Epithelial cell of proximal tubule (primary cell): ENCODE data around the gene PASK. TPM values are rescaled to one million over a fixed set of nuclear protein-coding genes. Genes with fewer than 3 reads are reported as not detected.

ENCODE experiments used
- DNase-seq: peaks from one replicate; pipeline ENCODE4 v3.0.0-alpha.2; 2011; ENCODE audit warnings: low read depth
- H3K4me3 ChIP-seq: 2 replicates; pipeline ENCODE4 v1.5.1; 2011; ENCODE audit warnings: low read depth, mild to moderate bottlenecking, low read length
- total RNA-seq: library from RNA; depleted of rRNA; stranded (reverse); fragments of >200 nt; gene quantifications from 2 replicates; pipeline ENCODE4 v1.2.3, GENCODE V29; 2015
- TF ChIP-seq, protein P1 (sequence below): conservative IDR thresholded peaks from 2 replicates; pipeline ENCODE4 v1.5.1; 2012; ENCODE audit warnings: low read depth, mild to moderate bottlenecking, low read length

PASK gene
- total RNA-seq, 1 donor from 2014 or later = 10.0 TPM

DNA sequence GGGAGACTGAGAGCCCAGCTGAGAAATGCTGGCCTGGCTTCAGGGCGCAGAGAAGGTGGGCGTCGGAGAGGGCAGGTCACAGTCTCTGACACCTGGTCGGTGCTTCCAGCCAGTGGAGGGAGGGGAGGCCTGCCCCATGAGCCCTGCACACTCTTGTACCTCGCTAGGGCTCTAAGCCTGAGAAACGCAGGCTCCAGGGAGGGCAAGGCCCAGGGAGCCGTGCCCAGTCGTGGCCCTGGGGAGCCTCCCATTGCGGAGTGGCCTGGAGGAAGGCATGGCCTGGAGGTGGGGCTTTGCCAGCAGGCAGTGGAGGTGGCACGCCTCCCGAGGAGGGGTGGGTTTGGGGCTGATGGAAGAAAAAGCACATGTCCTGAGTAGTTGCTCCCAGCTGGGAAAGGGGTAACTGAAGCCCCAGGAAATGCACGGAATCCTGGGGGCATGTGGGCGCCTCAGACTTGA, 86.2 kb downstream of the PASK start:
- no peak overlapping the region for H3K4me3 ChIP-seq
- TF ChIP-seq, protein P1, sequence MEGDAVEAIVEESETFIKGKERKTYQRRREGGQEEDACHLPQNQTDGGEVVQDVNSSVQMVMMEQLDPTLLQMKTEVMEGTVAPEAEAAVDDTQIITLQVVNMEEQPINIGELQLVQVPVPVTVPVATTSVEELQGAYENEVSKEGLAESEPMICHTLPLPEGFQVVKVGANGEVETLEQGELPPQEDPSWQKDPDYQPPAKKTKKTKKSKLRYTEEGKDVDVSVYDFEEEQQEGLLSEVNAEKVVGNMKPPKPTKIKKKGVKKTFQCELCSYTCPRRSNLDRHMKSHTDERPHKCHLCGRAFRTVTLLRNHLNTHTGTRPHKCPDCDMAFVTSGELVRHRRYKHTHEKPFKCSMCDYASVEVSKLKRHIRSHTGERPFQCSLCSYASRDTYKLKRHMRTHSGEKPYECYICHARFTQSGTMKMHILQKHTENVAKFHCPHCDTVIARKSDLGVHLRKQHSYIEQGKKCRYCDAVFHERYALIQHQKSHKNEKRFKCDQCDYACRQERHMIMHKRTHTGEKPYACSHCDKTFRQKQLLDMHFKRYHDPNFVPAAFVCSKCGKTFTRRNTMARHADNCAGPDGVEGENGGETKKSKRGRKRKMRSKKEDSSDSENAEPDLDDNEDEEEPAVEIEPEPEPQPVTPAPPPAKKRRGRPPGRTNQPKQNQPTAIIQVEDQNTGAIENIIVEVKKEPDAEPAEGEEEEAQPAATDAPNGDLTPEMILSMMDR = no peak

DNA sequence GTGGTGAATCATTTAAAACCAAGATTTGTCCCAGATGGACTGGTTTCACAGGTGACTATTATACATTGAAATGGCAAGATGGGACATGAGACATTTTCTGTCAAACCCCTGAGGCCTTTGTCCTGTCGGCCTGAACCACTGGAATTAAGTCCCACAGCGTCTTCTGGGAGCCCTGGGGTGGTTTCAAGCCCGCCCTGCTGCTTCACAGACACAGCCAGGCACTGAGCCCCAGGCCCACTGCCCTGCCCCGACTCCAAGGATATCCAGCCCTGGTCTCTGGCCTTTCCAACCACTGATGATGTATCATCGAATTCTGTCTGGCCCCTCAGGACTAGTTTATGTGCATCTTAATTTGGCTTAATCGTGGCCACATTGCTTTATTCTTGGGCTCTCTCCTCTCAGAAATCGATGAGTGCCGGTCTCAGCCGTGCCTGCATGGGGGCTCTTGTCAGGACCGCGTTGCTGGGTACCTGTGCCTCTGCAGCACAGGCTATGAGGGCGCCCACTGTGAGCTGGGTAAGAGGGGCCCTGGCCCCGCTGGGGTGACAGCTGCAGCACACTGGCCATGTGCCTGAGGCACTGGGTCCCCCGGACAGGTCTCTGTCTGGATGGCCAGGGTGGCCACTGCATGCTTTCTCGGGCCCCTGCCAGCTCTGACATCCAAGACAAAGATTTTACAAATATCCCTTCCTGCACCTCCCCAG, 86.7 kb downstream of the PASK start:
- DNase-seq = no peak
- TF ChIP-seq, protein P1 = no peak
- H3K4me3 ChIP-seq = no peak overlapping the region

More for the DNA sequence above, 86.2 kb downstream of the PASK start:
- no peak for DNase-seq

DNA sequence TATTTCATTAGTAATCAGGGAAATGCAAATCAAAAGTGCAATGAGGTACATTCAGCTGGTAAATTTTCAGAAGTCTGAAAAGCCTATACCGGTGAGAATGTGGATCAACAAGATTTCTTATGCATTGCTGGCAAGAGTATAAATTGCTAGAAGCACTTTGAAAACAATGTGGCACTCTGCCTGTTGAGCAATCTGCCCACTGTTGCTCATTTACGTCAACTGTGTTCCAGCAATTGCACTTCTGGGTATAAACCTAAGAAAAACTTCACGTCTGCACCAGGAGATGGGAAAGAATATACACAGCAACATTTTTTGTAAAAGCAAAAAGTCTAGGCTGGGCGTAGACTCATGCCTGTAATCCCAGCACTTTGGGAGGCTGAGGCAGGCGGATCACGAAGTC, 88.0 kb downstream of the PASK start:
- TF ChIP-seq, protein P1 = no peak
- H3K4me3 ChIP-seq = no peak overlapping the region
- DNase-seq = no peak

Other genes starting within 250 kb of the PASK start
- gene CROCC2, start 243.1 kb downstream of the PASK start, total RNA-seq = not detected in 2 replicates
- gene SNED1, start 150.9 kb downstream of the PASK start, total RNA-seq = 0.22 and 0.29 TPM in 2 replicates
- gene MTERF4, start 47.2 kb downstream of the PASK start, total RNA-seq = 9.7 and 33.8 TPM in 2 replicates
- 57.7 and 75.6 TPM in 2 replicates for gene PPP1R7, start 995 bp upstream of the PASK start, total RNA-seq
- 1.2 and 2.8 TPM in 2 replicates for gene ANO7, start 39.2 kb upstream of the PASK start, total RNA-seq
- 326 and 374 TPM in 2 replicates for gene HDLBP, start 166.2 kb upstream of the PASK start, total RNA-seq
- gene SEPTIN2, start 166.5 kb upstream of the PASK start, total RNA-seq = 299 and 366 TPM in 2 replicates
- gene FARP2, start 206.8 kb upstream of the PASK start, total RNA-seq = 34.2 and 43.3 TPM in 2 replicates